Keratinocyte (primary cell): Measurements from ENCODE around the gene FNDC3B. TPM values are rescaled to one million over a fixed set of nuclear protein-coding genes. Genes with fewer than 3 reads are reported as not detected.

Experiments used
- DNase-seq: peaks from one replicate; pipeline ENCODE4 v3.0.0-alpha.2; 2011; ENCODE audit warnings: low read depth, missing footprints, low spot score
- FAIRE-seq: peaks from 2 replicates; lab custom pipeline; 2011; peaks lifted over from hg19 to GRCh38; lab: Jason Lieb, UNC
- H2AFZ ChIP-seq: 2 replicates; pipeline ENCODE4 v1.6.0; 2012; ENCODE audit warnings: low read length, control low read depth, inconsistent platforms; ENCODE audit not compliant: control insufficient read depth
- H3K27ac ChIP-seq: 2 replicates; pipeline ENCODE4 v1.5.1; 2011; ENCODE audit warnings: low read length; ENCODE audit not compliant: control insufficient read depth, insufficient read depth
- H3K27me3 ChIP-seq: 3 replicates; pipeline ENCODE4 v1.6.0; 2011; ENCODE audit warnings: low read length; ENCODE audit not compliant: control insufficient read depth, insufficient read depth; ENCODE audit errors: extremely low read depth
- H3K36me3 ChIP-seq, 2 experiments: 2 replicates in 1 of 2; 3 replicates in 1 of 2; pipeline ENCODE4 v1.5.1; 2011; ENCODE audit warnings: low read length in 2 of 2, mild to moderate bottlenecking in 1 of 2; ENCODE audit not compliant: control insufficient read depth in 2 of 2, insufficient read depth in 2 of 2; ENCODE audit errors: extremely low read depth in 1 of 2
- H3K4me1 ChIP-seq: 3 replicates; pipeline ENCODE4 v1.5.1; 2011; ENCODE audit warnings: low read length; ENCODE audit not compliant: control insufficient read depth, insufficient read depth; ENCODE audit errors: extremely low read depth
- H3K4me2 ChIP-seq: 3 replicates; pipeline ENCODE4 v1.6.0; 2011; ENCODE audit warnings: low read depth, low read length; ENCODE audit not compliant: control insufficient read depth, insufficient read depth; ENCODE audit errors: extremely low read depth
- H3K4me3 ChIP-seq, 3 experiments: fragments of 200-600 bp in 1 of 3; sonication (generic) in 1 of 3; 2 replicates in 2 of 3; 3 replicates in 1 of 3; pipeline ENCODE4 v1.5.1; 2011 to 2016; ENCODE audit warnings: low read length in 3 of 3, mild to moderate bottlenecking in 3 of 3, control low read depth in 2 of 3, inconsistent platforms in 1 of 3, low read depth in 1 of 3, mixed read lengths in 1 of 3, mixed run types in 1 of 3, moderate library complexity in 1 of 3; ENCODE audit not compliant: control insufficient read depth in 2 of 3, insufficient read depth in 2 of 3; ENCODE audit errors: extremely low read depth in 1 of 3
- H3K79me2 ChIP-seq: 2 replicates; pipeline ENCODE4 v1.6.0; 2012; ENCODE audit warnings: low read length; ENCODE audit not compliant: control insufficient read depth, insufficient read depth
- H3K9ac ChIP-seq: 3 replicates; pipeline ENCODE4 v1.6.0; 2011; ENCODE audit warnings: low read length; ENCODE audit not compliant: control insufficient read depth, insufficient read depth; ENCODE audit errors: extremely low read depth
- H3K9me1 ChIP-seq: 3 replicates; pipeline ENCODE4 v1.6.0; 2011; ENCODE audit warnings: low read length; ENCODE audit not compliant: control insufficient read depth, insufficient read depth; ENCODE audit errors: extremely low read depth
- H3K9me3 ChIP-seq: 2 replicates; pipeline ENCODE4 v1.5.1; 2012; ENCODE audit warnings: low read depth, low read length; ENCODE audit not compliant: control insufficient read depth
- H4K20me1 ChIP-seq: 3 replicates; pipeline ENCODE4 v1.6.0; 2011; ENCODE audit warnings: low read length; ENCODE audit not compliant: control insufficient read depth, insufficient read depth; ENCODE audit errors: extremely low read depth
- EZH2 ChIP-seq: IDR thresholded peaks from one replicate; pipeline ENCODE4 v1.6.1; 2012; ENCODE audit warnings: inconsistent platforms, mild to moderate bottlenecking, low read length, moderate library complexity
- dilution Hi-C: fragments of 300-500 bp; cut with MboI; formaldehyde crosslinking; loops from one replicate; pipeline ENCODE4 v1.7.0; 2020; ENCODE audit warnings: low sequenced_read_pairs; ENCODE audit not compliant: extremely low pct_ligation_motif_present
- polyA plus RNA-seq, 5 experiments: library from polyadenylated mRNA; depleted of rRNA in 3 of 5; stranded (reverse) in 3 of 5; stranded (forward) in 1 of 5; unstranded in 1 of 5; fragments of >200 nt; gene quantifications; 1 replicate in 1 of 5; 2 replicates in 3 of 5; 3 replicates in 1 of 5; pipeline versions ENCODE4 v1.2.1 to v1.2.3, GENCODE V29; 2011 to 2012; ENCODE audit warnings: missing spikeins in 2 of 5, low read depth in 1 of 5, low replicate concordance in 1 of 5
- TF ChIP-seq, protein P1 (sequence below), 3 experiments: IDR thresholded peaks in 1 of 3; conservative IDR thresholded peaks in 1 of 3; optimal IDR thresholded peaks in 1 of 3; 2 replicates in 2 of 3; 3 replicates in 1 of 3; pipeline versions ENCODE3 to v1.5.1; 2011; ENCODE audit warnings: low read length in 3 of 3, mild to moderate bottlenecking in 3 of 3, moderate library complexity in 2 of 3, control low read depth in 1 of 3, inconsistent platforms in 1 of 3; ENCODE audit not compliant: insufficient read depth in 2 of 3; ENCODE audit errors: extremely low read depth in 1 of 3

The FNDC3B gene
- polyA plus RNA-seq, 1 donor (not counting 4 experiments of a cell fraction or from before 2014, with no cell fraction given) = 31.4 TPM

DNA sequence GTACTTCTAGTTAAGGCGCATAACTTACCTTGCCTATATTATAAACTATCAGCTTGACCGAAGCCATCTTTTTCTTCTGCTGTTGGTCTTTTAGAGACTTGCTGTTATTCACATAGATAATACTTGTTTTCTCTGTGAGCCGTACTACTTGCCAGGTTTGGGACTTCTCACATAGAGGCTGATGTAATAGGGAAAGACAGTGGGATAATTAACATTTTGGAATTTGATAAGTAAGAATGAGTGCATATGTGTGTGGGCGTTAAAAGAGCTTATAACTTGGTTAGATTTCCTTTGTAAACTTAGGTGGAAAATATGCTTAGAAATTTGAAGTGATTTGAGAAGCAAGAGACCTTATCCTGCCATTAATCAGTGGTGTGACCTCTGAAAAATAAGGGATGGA is 47.8 kb downstream of the FNDC3B start:
- H3K4me1 ChIP-seq = peaks cover 63% of the 10 kb centered on the region
- H3K27me3 ChIP-seq = no peaks in the 10 kb centered on the region
- H3K9me1 ChIP-seq = no peaks in the 10 kb centered on the region
- peak overlapping the region; percentile 79 for H3K27ac ChIP-seq
- H3K36me3 ChIP-seq = peaks cover 0 to 9% of the 10 kb centered on the region in 2 experiments
- H3K9ac ChIP-seq = peak overlapping the region; percentile 54
- H3K9me3 ChIP-seq = no peaks in the 10 kb centered on the region
- peak overlapping the region in 2 of 3 experiments; percentile 16 to 40 for H3K4me3 ChIP-seq
- no peak for TF ChIP-seq EZH2
- TF ChIP-seq, protein P1, sequence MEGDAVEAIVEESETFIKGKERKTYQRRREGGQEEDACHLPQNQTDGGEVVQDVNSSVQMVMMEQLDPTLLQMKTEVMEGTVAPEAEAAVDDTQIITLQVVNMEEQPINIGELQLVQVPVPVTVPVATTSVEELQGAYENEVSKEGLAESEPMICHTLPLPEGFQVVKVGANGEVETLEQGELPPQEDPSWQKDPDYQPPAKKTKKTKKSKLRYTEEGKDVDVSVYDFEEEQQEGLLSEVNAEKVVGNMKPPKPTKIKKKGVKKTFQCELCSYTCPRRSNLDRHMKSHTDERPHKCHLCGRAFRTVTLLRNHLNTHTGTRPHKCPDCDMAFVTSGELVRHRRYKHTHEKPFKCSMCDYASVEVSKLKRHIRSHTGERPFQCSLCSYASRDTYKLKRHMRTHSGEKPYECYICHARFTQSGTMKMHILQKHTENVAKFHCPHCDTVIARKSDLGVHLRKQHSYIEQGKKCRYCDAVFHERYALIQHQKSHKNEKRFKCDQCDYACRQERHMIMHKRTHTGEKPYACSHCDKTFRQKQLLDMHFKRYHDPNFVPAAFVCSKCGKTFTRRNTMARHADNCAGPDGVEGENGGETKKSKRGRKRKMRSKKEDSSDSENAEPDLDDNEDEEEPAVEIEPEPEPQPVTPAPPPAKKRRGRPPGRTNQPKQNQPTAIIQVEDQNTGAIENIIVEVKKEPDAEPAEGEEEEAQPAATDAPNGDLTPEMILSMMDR (optimal IDR thresholded peaks at IDR 0.05 in 1 of 3, IDR thresholded peaks at IDR 0.05 in 1 of 3, conservative IDR thresholded peaks at IDR 0.05 in 1 of 3; ENCODE audit: extremely low read depth in 1 of 3, insufficient read depth in 2 of 3, low read length in 3 of 3) = no peak
- FAIRE-seq (peak; percentile 17), DNase-seq (no peak)
- H4K20me1 ChIP-seq = no peaks in the 10 kb centered on the region
- peaks cover 68% of the 10 kb centered on the region for H3K79me2 ChIP-seq
- no peak overlapping the region for H2AFZ ChIP-seq
- H3K4me2 ChIP-seq = peak overlapping the region; percentile 80
- dilution Hi-C loops = no loop called here

DNA sequence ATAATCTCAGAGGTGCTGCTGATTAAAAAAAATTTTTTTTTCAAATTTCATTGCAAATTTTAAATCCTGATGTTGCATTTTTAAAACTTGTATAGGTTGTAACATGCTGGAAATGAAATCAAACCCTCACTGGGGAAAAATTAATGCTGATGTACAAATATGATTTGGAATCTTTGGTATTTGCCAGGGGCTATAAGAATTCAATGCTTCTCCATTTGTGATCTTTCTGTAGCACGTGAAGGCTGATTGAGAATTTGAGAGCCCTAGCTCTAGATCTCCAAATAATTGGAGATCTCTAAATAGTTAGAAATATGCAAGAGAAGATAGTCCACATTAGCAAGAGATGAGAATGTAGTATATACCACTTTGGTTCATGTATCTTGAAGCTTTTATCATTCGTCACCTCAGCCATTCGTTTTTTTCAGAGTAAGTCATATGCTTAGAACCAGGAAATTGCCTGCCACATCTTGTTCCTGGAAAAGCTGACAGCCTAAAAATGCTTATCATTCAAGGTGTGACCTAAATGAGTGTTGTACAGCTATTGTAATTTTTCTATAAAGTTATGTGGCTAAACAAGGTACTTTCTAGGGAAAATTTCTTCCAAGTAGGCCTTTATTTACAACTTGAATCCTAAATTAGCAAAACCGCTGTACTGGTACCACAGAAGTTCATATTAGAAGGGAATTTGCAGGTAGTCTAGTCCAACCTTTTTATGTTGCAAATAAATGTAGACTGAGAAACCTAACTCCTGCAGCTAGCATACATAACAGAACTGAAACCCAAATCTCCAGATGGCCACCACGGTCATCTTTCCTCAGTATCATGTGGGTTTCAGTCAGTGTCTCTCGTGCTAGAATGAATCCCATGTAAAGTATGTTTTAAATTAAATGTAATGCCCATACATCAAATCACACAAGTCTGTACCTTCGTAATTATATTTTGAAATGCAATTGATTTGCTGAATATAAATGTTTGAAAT is 48.5 kb downstream of the FNDC3B start:
- no peak for TF ChIP-seq EZH2
- DNase-seq (no peak), FAIRE-seq (peak; percentile 63)
- no peaks in the 10 kb centered on the region for H3K9me1 ChIP-seq
- peaks cover 68% of the 10 kb centered on the region for H3K79me2 ChIP-seq
- peak overlapping the region; percentile 79 for H3K27ac ChIP-seq
- H4K20me1 ChIP-seq = no peaks in the 10 kb centered on the region
- H3K9ac ChIP-seq = peak overlapping the region; percentile 54
- peaks cover under 1 to 6% of the 10 kb centered on the region in 2 experiments for H3K36me3 ChIP-seq
- peak overlapping the region in 2 of 3 experiments; percentile 16 to 40 for H3K4me3 ChIP-seq
- dilution Hi-C loops = no loop called here
- H3K4me1 ChIP-seq = peaks cover 63% of the 10 kb centered on the region
- peak overlapping the region; percentile 80 for H3K4me2 ChIP-seq
- H3K27me3 ChIP-seq = no peaks in the 10 kb centered on the region
- no peaks in the 10 kb centered on the region for H3K9me3 ChIP-seq
- no peak overlapping the region for H2AFZ ChIP-seq
